Lower lobe of right lung (tissue), 2 donors: ENCODE measurements around the gene CEND1. TPM values are rescaled to one million over a fixed set of nuclear protein-coding genes. Genes with fewer than 3 reads are reported as not detected.
A peak's percentile ranks its signal among the peaks of the same experiment; 100 is the strongest.

Source experiments
- ATAC-seq, 2 donors: fragments of 200-7000 bp; cut with Tn5 transposase; one replicate each; pipeline ENCODE4 v1.9.1; 2020 to 2022; ENCODE audit warnings: mild to moderate bottlenecking in 2 of 2, moderate library complexity in 2 of 2
- DNase-seq: peaks from one replicate; pipeline ENCODE4 v3.0.0-alpha.2; 2020
- H3K27ac ChIP-seq: fragments of 200-600 bp; one replicate; pipeline ENCODE4 v1.8.0; 2022
- H3K27me3 ChIP-seq: fragments of 200-600 bp; one replicate; pipeline ENCODE4 v1.8.0; 2022; ENCODE audit warnings: low read depth
- H3K36me3 ChIP-seq: fragments of 200-600 bp; one replicate; pipeline ENCODE4 v1.8.0; 2022; ENCODE audit warnings: mild to moderate bottlenecking
- H3K4me1 ChIP-seq: fragments of 200-600 bp; one replicate; pipeline ENCODE4 v1.8.0; 2022
- H3K4me3 ChIP-seq: fragments of 200-600 bp; one replicate; pipeline ENCODE4 v1.8.0; 2022; ENCODE audit warnings: mild to moderate bottlenecking
- H3K9me3 ChIP-seq: fragments of 200-600 bp; one replicate; pipeline ENCODE4 v1.8.0; 2022
- CTCF ChIP-seq: fragments of 200-600 bp; IDR thresholded peaks from one replicate; pipeline ENCODE4 v1.8.0; 2022; ENCODE audit warnings: antibody characterized with exemption, mild to moderate bottlenecking
- intact Hi-C: fragments of 100-400 bp; cut with DNase I; formaldehyde crosslinking; loops from one replicate; pipeline ENCODE4 v1.11.0; 2022
- total RNA-seq: library from RNA; stranded (reverse); fragmentation: NEBNext Ultra II Directional; extraction: Animal tissue kit (Norgen Biotek cat#: 25700); gene quantifications from one replicate; pipeline ENCODE4 v1.2.1, GENCODE V29; 2021
- donor health status: DM: no; HTN: yes; CAD: no; lungs with severe emphysema.

Gene CEND1
- total RNA-seq, 1 donor from 2014 or later = not detected

- DNase-seq = no peak
- H3K9me3 ChIP-seq = no peaks in the 10 kb centered on the region
- ATAC-seq = no peak
- H3K4me1 ChIP-seq = peaks cover 48% of the 10 kb centered on the region
- peak overlapping the region; percentile 90 for H3K4me3 ChIP-seq
- intact Hi-C loops = no loop called here
- no peak for TF ChIP-seq CTCF
- H3K27ac ChIP-seq = peak overlapping the region; percentile 99
- H3K36me3 ChIP-seq = peaks cover 27% of the 10 kb centered on the region
- no peaks in the 10 kb centered on the region for H3K27me3 ChIP-seq
Measured at GRCh38 chr11:808427-809286, 18.8 kb upstream of the CEND1 start.

DNA sequence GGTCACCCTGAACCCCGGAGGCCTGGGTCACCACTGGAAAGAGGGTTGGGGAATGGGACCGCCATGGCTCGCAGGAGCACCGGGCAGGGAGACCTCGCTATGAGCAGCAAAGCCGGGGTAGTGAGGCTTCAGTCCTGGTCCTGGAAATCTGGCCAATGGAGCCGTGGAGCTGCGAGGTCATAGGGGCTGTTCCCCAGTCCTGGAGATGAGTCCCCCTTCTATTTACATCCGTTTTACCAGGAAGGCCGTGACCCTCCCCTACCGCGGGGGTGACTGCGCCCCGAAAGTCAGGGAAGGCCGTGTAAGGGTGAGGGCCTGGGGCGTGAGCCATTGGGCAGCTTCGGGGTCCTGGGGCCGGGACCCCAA is 14.7 kb upstream of the CEND1 start:
- H3K4me3 ChIP-seq = peak overlapping the region; percentile 79
- intact Hi-C loops = no loop called here
- H3K36me3 ChIP-seq = peaks cover 28% of the 10 kb centered on the region
- DNase-seq (no peak), ATAC-seq (no peak)
- H3K9me3 ChIP-seq = no peaks in the 10 kb centered on the region
- peaks cover 34% of the 10 kb centered on the region for H3K4me1 ChIP-seq
- no peak for TF ChIP-seq CTCF
- no peaks in the 10 kb centered on the region for H3K27me3 ChIP-seq
- peak overlapping the region; percentile 93 for H3K27ac ChIP-seq

- no peak for ATAC-seq
- no peaks in the 10 kb centered on the region for H3K27me3 ChIP-seq
- intact Hi-C loops = no loop called here
- H3K27ac ChIP-seq = peak overlapping the region; percentile 93
- peak overlapping the region; percentile 79 for H3K4me3 ChIP-seq
- no peaks in the 10 kb centered on the region for H3K9me3 ChIP-seq
- peaks cover 34% of the 10 kb centered on the region for H3K36me3 ChIP-seq
- TF ChIP-seq CTCF = no peak
- peaks cover 33% of the 10 kb centered on the region for H3K4me1 ChIP-seq
- no peak for DNase-seq
Measured at GRCh38 chr11:803770-804598, 14.1 kb upstream of the CEND1 start.

- ATAC-seq (no peak), DNase-seq (no peak)
- Histone ChIP-seq H3K36me3 (peaks cover 35% of the 10 kb centered on the region), H3K27me3 (no peaks in the 10 kb centered on the region), H3K4me3 (no peak overlapping the region), H3K9me3 (no peaks in the 10 kb centered on the region), H3K4me1 (peaks cover 30% of the 10 kb centered on the region), H3K27ac (no peak overlapping the region)
- TF ChIP-seq CTCF = no peak
- intact Hi-C loops = no loop called here
Measured at GRCh38 chr11:803467-803742, 13.5 kb upstream of the CEND1 start.

- peaks cover 35% of the 10 kb centered on the region for H3K36me3 ChIP-seq
- ATAC-seq (no peak), DNase-seq (no peak)
- intact Hi-C loops = no loop called here
- peaks cover 27% of the 10 kb centered on the region for H3K4me1 ChIP-seq
- TF ChIP-seq CTCF = no peak
- no peaks in the 10 kb centered on the region for H3K27me3 ChIP-seq
- H3K4me3 ChIP-seq = no peak overlapping the region
- no peak overlapping the region for H3K27ac ChIP-seq
- no peaks in the 10 kb centered on the region for H3K9me3 ChIP-seq
Measured at GRCh38 chr11:802693-803466, 13.0 kb upstream of the CEND1 start.
